Keratinocyte (primary cell): ENCODE measurements around the gene DOLPP1. TPM values are rescaled to one million over a fixed set of nuclear protein-coding genes. Genes with fewer than 3 reads are reported as not detected.

Experiments
- DNase-seq: peaks from one replicate; pipeline ENCODE4 v3.0.0-alpha.2; 2011; ENCODE audit warnings: low read depth, missing footprints, low spot score
- FAIRE-seq: peaks from 2 replicates; lab custom pipeline; 2011; peaks lifted over from hg19 to GRCh38; lab: Jason Lieb, UNC
- H2AFZ ChIP-seq: 2 replicates; pipeline ENCODE4 v1.6.0; 2012; ENCODE audit warnings: low read length, control low read depth, inconsistent platforms; ENCODE audit not compliant: control insufficient read depth
- H3K27ac ChIP-seq: 2 replicates; pipeline ENCODE4 v1.5.1; 2011; ENCODE audit warnings: low read length; ENCODE audit not compliant: control insufficient read depth, insufficient read depth
- H3K27me3 ChIP-seq: 3 replicates; pipeline ENCODE4 v1.6.0; 2011; ENCODE audit warnings: low read length; ENCODE audit not compliant: control insufficient read depth, insufficient read depth; ENCODE audit errors: extremely low read depth
- H3K36me3 ChIP-seq, 2 experiments: 2 replicates in 1 of 2; 3 replicates in 1 of 2; pipeline ENCODE4 v1.5.1; 2011; ENCODE audit warnings: low read length in 2 of 2, mild to moderate bottlenecking in 1 of 2; ENCODE audit not compliant: control insufficient read depth in 2 of 2, insufficient read depth in 2 of 2; ENCODE audit errors: extremely low read depth in 1 of 2
- H3K4me1 ChIP-seq: 3 replicates; pipeline ENCODE4 v1.5.1; 2011; ENCODE audit warnings: low read length; ENCODE audit not compliant: control insufficient read depth, insufficient read depth; ENCODE audit errors: extremely low read depth
- H3K4me2 ChIP-seq: 3 replicates; pipeline ENCODE4 v1.6.0; 2011; ENCODE audit warnings: low read depth, low read length; ENCODE audit not compliant: control insufficient read depth, insufficient read depth; ENCODE audit errors: extremely low read depth
- H3K4me3 ChIP-seq, 3 experiments: fragments of 200-600 bp in 1 of 3; sonication (generic) in 1 of 3; 2 replicates in 2 of 3; 3 replicates in 1 of 3; pipeline ENCODE4 v1.5.1; 2011 to 2016; ENCODE audit warnings: low read length in 3 of 3, mild to moderate bottlenecking in 3 of 3, control low read depth in 2 of 3, inconsistent platforms in 1 of 3, low read depth in 1 of 3, mixed read lengths in 1 of 3, mixed run types in 1 of 3, moderate library complexity in 1 of 3; ENCODE audit not compliant: control insufficient read depth in 2 of 3, insufficient read depth in 2 of 3; ENCODE audit errors: extremely low read depth in 1 of 3
- H3K79me2 ChIP-seq: 2 replicates; pipeline ENCODE4 v1.6.0; 2012; ENCODE audit warnings: low read length; ENCODE audit not compliant: control insufficient read depth, insufficient read depth
- H3K9ac ChIP-seq: 3 replicates; pipeline ENCODE4 v1.6.0; 2011; ENCODE audit warnings: low read length; ENCODE audit not compliant: control insufficient read depth, insufficient read depth; ENCODE audit errors: extremely low read depth
- H3K9me1 ChIP-seq: 3 replicates; pipeline ENCODE4 v1.6.0; 2011; ENCODE audit warnings: low read length; ENCODE audit not compliant: control insufficient read depth, insufficient read depth; ENCODE audit errors: extremely low read depth
- H3K9me3 ChIP-seq: 2 replicates; pipeline ENCODE4 v1.5.1; 2012; ENCODE audit warnings: low read depth, low read length; ENCODE audit not compliant: control insufficient read depth
- H4K20me1 ChIP-seq: 3 replicates; pipeline ENCODE4 v1.6.0; 2011; ENCODE audit warnings: low read length; ENCODE audit not compliant: control insufficient read depth, insufficient read depth; ENCODE audit errors: extremely low read depth
- EZH2 ChIP-seq: IDR thresholded peaks from one replicate; pipeline ENCODE4 v1.6.1; 2012; ENCODE audit warnings: inconsistent platforms, mild to moderate bottlenecking, low read length, moderate library complexity
- dilution Hi-C: fragments of 300-500 bp; cut with MboI; formaldehyde crosslinking; loops from one replicate; pipeline ENCODE4 v1.7.0; 2020; ENCODE audit warnings: low sequenced_read_pairs; ENCODE audit not compliant: extremely low pct_ligation_motif_present
- polyA plus RNA-seq, 5 experiments: library from polyadenylated mRNA; depleted of rRNA in 3 of 5; stranded (reverse) in 3 of 5; stranded (forward) in 1 of 5; unstranded in 1 of 5; fragments of >200 nt; gene quantifications; 1 replicate in 1 of 5; 2 replicates in 3 of 5; 3 replicates in 1 of 5; pipeline versions ENCODE4 v1.2.1 to v1.2.3, GENCODE V29; 2011 to 2012; ENCODE audit warnings: missing spikeins in 2 of 5, low read depth in 1 of 5, low replicate concordance in 1 of 5
- TF ChIP-seq, protein P1 (sequence below), 3 experiments: IDR thresholded peaks in 1 of 3; conservative IDR thresholded peaks in 1 of 3; optimal IDR thresholded peaks in 1 of 3; 2 replicates in 2 of 3; 3 replicates in 1 of 3; pipeline versions ENCODE3 to v1.5.1; 2011; ENCODE audit warnings: low read length in 3 of 3, mild to moderate bottlenecking in 3 of 3, moderate library complexity in 2 of 3, control low read depth in 1 of 3, inconsistent platforms in 1 of 3; ENCODE audit not compliant: insufficient read depth in 2 of 3; ENCODE audit errors: extremely low read depth in 1 of 3

DOLPP1 gene
- polyA plus RNA-seq, 1 donor (not counting 4 experiments of a cell fraction or from before 2014, with no cell fraction given): 14.2 TPM

DNA sequence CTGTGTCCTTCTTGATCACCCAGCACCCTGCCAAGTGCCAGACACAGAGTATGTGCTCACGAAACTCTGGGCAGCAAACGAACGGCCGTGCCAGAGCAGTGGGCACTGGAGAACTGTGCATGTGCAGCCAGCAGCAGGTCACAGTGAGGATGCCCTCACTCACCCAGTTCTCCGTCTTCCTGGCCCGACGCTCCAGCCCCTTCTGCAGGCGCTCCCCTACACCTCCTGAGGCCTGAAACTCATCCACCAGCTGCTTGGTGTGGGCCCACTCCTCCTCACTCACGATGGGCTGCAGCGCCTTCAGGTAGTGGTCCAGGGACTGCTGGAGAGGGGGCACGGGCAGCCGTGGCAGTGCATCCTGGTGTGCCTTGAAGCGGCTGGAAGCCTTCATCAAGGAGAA lies 26.7 kb downstream of the DOLPP1 start:
- Histone ChIP-seq H3K9me1 (no peaks in the 10 kb centered on the region), H3K4me1 (peaks cover 24% of the 10 kb centered on the region), H3K9me3 (no peaks in the 10 kb centered on the region), H3K27me3 (peaks cover 15% of the 10 kb centered on the region), H3K36me3 (no peaks in the 10 kb centered on the region), H4K20me1 (no peaks in the 10 kb centered on the region), H2AFZ (no peak overlapping the region), H3K27ac (no peak overlapping the region), H3K4me3 (no peak overlapping the region), H3K79me2 (peaks cover 13% of the 10 kb centered on the region), H3K9ac (no peak overlapping the region), H3K4me2 (no peak overlapping the region)
- FAIRE-seq: no peak
- TF ChIP-seq, protein P1, sequence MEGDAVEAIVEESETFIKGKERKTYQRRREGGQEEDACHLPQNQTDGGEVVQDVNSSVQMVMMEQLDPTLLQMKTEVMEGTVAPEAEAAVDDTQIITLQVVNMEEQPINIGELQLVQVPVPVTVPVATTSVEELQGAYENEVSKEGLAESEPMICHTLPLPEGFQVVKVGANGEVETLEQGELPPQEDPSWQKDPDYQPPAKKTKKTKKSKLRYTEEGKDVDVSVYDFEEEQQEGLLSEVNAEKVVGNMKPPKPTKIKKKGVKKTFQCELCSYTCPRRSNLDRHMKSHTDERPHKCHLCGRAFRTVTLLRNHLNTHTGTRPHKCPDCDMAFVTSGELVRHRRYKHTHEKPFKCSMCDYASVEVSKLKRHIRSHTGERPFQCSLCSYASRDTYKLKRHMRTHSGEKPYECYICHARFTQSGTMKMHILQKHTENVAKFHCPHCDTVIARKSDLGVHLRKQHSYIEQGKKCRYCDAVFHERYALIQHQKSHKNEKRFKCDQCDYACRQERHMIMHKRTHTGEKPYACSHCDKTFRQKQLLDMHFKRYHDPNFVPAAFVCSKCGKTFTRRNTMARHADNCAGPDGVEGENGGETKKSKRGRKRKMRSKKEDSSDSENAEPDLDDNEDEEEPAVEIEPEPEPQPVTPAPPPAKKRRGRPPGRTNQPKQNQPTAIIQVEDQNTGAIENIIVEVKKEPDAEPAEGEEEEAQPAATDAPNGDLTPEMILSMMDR (optimal IDR thresholded peaks at IDR 0.05 in 1 of 3, IDR thresholded peaks at IDR 0.05 in 1 of 3, conservative IDR thresholded peaks at IDR 0.05 in 1 of 3; ENCODE audit: extremely low read depth in 1 of 3, insufficient read depth in 2 of 3, low read length in 3 of 3): no peak
- TF ChIP-seq EZH2: no peak
- DNase-seq: no peak
- dilution Hi-C loops: no loop called here

DNA sequence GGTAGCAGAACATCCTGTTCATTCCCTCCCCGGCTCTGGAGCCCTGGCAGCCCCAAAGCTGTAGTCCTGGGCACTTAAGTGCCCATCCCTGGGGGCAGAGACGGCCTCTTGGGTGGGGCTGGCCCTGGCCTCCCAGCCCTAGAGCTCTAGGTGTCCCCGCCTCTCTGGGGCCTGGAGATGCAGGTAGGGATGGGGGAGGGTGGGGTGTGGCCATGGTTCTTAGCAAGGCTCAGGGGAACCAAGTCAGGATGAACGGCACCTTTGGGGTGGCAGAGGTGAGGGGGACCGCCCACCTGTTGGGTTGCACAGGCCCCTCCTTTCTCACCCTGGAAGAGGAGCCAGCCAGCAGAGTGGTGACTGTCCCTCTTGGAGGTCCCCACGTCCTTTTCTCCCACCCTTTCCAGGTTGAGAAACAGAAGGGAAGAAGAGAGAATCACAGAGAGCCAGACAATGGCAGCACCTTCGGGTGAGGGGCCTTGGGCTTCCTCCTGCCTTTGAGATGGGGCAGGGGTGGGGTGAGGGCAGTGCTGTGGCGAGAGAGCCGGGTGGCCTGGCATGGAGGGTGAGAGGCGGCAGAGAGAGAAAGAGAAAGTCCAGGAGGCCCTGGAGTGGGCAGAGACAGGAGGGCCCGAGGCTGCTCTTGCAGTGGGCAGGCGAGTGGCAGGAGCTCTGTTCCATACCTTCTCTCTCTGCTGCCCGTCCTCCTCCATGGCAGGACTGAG lies 27.3 kb downstream of the DOLPP1 start:
- dilution Hi-C loops: no loop called here
- no peaks in the 10 kb centered on the region for H3K36me3 ChIP-seq
- H3K79me2 ChIP-seq: peaks cover 18% of the 10 kb centered on the region
- no peak for FAIRE-seq
- no peak overlapping the region for H3K27ac ChIP-seq
- no peaks in the 10 kb centered on the region for H3K9me3 ChIP-seq
- no peak overlapping the region for H3K4me2 ChIP-seq
- H3K27me3 ChIP-seq: peaks cover 15% of the 10 kb centered on the region
- no peaks in the 10 kb centered on the region for H4K20me1 ChIP-seq
- H2AFZ ChIP-seq: no peak overlapping the region
- H3K9ac ChIP-seq: no peak overlapping the region
- H3K9me1 ChIP-seq: no peaks in the 10 kb centered on the region
- DNase-seq: no peak
- no peak overlapping the region for H3K4me3 ChIP-seq
- TF ChIP-seq EZH2: no peak
- TF ChIP-seq, protein P1 (optimal IDR thresholded peaks at IDR 0.05 in 1 of 3, IDR thresholded peaks at IDR 0.05 in 1 of 3, conservative IDR thresholded peaks at IDR 0.05 in 1 of 3; ENCODE audit: extremely low read depth in 1 of 3, insufficient read depth in 2 of 3, low read length in 3 of 3): no peak
- H3K4me1 ChIP-seq: peaks cover 18% of the 10 kb centered on the region
